ENCODE measurements around the gene DPH7.
"Not testable (repeated sequence)": the region's sequence is repeated elsewhere in the genome, so short reads cannot be mapped to it uniquely, and the experiment has no call there.

DPH7 gene

DNA sequence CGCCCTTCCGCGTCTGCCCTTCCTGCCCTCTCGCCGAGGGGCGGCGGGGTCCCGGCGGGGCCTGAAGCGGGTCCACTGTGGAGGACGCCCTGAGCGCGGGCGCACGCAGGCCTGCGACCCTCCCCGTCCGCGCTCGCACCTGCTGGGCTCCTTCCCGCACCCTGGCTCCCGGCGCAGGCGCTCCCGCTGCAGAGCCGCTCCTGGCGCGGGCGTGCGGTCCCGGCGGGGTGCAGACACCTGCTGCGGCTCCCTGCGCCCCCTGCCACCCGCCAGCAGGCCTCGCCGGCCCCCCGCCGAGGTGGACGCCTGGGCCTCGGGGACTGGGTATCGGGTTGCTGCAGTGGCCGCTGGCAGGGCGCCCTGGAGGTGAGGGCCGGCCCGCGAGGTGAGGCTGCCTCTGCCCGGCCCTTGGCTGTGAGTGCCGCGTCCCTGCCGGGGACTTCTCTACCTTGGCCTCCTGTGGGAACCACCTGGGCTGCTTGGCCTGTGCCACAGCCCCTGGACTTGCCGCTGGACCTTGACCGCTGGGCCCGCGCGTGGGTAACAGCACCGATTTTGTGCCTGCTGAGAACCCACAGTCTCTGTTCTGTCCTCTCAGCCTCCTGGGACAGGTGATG, 27.4 kb upstream of the DPH7 start:
- DNase-seq = no peak

DNA sequence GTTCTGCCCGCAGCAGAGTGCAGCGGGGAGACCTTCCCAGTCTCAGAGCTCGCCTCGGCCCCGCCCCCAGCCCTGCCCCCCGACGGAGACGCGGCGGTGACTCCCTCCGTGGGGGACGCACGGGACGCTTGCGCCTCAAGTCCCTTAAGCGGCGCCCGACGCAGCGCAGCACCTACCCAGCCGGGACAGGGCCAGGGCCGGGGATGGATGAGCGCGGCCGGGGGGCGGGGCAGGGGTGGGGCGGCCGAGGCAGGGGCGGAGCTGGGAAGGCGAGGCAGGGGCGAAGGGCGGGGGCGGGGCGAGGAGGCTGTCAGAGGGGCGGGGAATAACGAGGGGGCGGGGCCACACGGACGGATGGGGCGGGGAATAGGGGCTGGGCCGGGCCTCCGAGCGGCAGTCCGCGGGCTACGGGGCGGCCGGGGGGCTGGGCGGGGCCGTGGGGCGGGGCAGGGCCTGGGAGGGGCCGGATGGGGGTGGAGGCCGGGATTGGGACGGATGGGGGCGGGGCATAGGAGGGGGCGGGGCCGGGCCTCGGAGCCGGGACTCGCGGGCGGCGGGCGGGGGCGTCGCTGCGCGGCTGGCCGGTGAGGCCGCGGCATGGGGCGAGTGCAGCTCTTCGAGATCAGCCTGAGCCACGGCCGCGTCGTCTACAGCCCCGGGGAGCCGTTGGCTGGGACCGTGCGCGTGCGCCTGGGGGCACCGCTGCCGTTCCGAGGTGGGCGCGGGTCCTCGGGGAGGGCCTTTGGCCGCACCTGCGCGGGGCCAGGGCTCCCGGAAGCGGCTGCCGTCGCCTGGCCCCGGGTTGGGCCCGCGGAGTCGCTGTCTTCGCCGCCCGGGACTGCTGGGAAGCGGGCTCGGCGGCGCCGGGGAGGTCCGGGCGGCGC, 26.6 kb upstream of the DPH7 start, which contains the start of gene ARRDC1:
Gene ARRDC1, plus strand, starts transcription at position 566 of the 884 bp plus-strand sequence. Its CDS starts 32 bp downstream, at position 598.
- DNase-seq = peak; percentile 77

- DNase-seq = no peak
These were observed 25.8 kb upstream of the DPH7 start for GRCh38 chr9:137604345-137605086.

DNA sequence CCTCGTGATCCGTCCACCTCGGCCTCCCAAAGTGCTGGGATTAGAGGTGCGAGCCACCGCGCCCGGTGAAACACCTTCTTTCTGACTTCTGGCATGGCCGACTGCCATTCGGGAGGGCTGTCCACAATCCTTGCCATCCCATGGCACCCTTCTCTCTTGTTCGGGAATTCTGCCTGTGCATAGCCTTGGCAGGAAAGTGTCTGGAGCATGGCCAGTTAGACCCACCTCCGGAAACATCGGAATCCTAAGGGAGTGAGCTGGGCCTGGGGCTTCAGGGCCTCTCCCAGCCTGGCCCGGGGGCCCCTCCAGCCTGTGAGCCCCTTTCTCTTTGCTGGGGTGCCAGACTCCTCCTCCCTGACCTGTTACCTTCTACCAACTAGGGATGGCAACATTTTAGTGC, 25.2 kb upstream of the DPH7 start:
- no peak for DNase-seq

DNA sequence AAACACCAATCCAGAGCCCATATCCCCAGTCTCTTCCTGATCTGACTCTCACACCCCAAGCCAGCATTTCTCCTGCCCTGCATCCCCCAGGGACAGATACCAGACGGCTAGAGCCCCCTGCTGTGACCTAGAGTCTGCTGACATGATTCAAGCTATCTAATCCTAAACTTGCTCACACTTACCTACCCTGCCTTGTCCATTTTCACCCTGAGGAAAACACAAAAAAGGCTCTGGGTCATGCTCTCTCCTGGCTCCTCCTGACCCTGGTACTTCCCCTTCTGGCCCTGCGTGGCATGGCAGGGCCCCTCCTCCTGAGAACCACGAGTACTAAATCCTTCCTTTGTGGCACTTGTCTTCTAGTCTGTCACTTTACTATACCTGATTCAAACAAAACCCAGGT, 23.9 kb upstream of the DPH7 start:
- no peak for DNase-seq

- DNase-seq = no peak
These were observed 20.2 kb upstream of the DPH7 start for GRCh38 chr9:137598943-137599342.

DNA sequence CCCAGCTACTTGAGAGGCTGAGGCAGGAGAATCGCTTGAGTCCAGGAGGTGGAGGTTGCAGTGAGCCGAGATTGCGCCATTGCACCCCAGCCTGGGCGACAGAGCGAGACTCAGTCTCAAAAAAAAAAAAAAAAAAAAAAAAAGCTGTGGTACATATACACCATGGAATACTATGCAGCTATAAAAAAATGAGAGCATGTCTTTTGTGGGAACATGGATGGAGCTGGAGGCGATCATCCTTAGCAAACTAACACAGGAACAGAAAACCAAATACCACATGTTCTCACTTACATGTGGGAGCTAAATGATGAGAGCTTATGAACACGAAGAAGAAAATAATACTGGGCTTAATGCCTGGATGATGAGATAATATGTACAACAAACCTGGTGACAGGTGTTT, 17.9 kb upstream of the DPH7 start:
- not testable (repeated sequence) for DNase-seq

DNA sequence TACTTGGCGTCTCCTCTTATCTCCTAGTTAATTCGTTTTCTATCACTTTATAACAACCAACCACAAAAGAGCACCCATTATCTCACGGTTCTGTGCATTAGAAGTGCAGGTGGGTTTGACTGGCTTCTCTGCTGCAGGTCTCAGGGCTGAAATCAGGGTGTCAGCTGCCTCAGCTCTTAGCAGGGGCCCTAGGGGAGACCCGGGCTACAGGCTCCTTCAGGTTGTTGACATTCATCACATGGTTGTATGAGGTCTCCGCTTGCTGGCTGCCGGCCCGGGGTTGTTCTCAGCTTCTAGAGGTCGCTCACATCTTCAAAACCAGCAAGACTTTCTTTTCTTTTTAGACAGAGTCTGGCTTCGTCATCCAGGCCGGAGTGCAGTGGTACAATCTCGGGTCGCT, 14.5 kb upstream of the DPH7 start:
- DNase-seq = peak; percentile 93

- no peak for DNase-seq
These were observed 14.0 kb upstream of the DPH7 start for GRCh38 chr9:137592767-137593166.

DNA sequence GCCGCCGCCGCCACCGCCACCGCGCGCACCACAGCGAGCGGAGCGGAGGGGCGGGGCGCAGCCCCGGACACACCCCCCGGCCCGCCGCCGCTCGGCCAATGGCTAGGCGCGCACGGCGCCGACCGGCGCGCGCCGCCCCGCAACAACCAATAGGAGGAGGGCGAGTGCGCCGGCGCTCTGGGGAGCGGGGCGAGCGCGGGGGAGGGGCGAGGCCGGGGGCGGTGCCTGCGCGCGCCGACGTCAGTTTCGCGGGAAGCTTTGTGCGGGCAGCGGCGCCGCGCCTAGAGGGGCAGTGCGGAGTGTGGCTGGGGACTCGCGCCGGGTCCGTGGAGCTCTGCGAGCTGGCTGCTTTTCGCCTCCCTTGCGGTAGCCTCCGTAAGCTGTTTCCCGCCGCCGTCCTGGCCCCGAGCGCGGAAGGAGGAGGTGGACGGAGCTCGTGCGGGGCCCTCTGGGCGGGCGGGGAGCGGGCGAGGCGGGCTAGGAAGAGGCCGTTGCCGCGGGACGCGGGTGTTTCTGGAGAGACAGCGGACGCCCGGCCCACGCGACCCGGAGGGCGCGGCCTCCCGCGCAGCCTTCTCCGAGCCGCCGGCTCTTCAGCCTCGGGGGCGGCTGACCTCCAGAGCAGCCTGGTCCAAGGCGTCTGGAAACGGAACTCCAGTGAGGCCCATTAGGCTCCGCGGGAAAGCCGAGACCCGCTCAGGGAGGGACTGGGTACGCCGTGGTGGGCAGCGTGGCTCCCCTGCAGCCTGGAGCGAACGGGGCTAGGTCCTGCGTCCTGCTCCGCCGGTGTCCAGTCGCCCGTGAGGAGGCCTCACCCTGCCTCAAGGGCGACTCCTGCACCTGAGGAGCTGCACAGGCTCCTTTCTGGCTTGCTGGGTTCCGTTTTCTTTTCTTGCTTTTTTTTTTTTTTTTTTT, 12.0 kb upstream of the DPH7 start, which contains the start of gene ZMYND19:
Gene ZMYND19, minus strand, starts transcription at position 44 of the 915 bp plus-strand sequence. CDS start 249 bp downstream, outside the sequence.
- DNase-seq = peak; percentile 65

DNA sequence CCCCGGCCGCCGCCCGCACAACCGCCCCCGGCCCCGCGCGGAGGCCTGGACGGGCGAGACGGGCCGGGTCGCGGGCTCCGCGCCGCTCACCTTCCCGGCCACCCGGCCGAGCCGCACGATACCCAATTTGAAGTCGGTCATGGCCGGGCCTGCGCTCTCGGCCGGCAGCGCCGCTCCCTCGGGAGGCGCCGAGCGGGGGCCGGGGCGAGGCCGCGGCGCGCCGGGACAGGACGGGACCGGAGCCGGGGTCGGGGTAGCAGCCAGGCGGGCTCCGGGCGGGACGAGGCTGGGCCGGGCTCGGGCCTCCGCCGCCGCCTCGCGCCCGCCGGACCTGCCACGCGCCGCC, 11.4 kb upstream of the DPH7 start:
- DNase-seq = no peak

DNA sequence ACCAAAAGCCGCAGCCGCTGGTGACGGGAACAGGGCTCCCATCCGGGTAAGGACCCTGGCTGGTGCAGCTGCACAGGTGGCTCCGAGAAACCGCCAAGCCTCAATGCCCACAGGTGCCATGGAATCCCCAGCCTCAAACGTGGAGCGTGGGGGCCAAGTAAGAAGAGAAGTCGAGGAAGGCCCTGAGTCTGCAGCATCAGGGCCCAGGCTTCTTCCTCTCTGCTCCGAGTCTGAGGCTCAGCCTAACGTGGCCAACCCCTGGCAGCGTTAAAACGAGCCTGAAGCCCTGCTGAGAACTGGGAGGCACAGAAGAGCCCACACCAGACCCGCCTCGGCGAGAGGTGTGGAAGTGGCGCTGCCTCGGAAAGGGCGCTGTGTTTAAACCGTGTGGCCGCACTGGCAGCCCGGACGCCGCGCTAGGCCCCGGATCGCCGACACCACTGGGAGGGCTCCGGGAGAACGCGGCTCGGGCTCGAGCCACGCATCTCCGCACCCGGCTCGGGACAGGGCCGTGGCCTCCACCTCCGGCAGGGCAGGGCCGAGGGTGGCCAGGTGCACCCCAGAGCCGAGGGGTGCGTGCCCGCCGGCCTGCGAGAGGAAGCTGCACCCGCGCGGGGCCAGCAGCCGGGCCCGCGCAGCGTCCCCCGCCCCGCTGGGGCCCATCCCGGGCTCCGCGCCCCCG, 10.9 kb upstream of the DPH7 start:
- DNase-seq = no peak

GRCh38 chr9:137588891-137589290, 10.2 kb upstream of the DPH7 start:
- DNase-seq = no peak

GRCh38 chr9:137588311-137588710, 9.6 kb upstream of the DPH7 start:
- DNase-seq = no peak

DNA sequence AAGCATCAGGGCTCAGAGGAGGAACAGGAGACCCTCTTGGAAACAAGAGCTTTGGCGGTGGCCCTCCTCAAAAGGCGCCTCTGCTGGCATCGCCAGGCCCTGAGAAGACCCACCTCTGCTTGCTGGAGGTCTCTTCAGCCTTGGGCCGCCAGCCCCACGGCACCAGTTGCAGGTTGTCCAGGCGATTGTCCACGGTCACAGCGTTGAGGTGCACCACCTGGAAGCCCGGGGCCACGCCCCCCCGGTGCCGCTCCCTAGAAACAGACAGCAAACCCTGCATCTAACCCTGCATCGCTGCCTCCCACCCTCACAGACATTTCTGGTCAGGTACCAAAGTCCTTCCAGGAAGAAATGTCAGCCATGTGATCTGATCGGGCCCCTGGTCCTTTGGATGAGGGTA, 8.1 kb upstream of the DPH7 start:
- DNase-seq = no peak

DNA sequence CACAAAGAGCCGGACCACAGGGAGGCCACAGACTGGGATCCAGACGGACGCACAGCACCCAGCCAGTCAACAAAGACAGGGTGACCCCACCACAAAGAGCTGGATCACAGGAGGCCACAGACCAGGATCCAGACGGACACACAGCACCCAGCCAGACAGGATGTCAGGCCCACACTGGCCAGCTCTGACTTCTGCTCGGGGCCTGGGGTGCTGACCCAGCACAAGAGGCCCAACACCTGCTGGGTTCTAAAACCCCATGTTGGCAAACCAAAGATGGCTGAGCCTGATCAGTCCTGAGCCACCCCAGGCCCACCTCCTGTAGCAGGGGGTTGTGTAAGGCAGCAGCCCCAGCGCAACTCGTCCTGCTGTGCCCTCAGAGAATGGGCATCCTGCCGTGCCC, 5.2 kb upstream of the DPH7 start:
- no peak for DNase-seq

DNA sequence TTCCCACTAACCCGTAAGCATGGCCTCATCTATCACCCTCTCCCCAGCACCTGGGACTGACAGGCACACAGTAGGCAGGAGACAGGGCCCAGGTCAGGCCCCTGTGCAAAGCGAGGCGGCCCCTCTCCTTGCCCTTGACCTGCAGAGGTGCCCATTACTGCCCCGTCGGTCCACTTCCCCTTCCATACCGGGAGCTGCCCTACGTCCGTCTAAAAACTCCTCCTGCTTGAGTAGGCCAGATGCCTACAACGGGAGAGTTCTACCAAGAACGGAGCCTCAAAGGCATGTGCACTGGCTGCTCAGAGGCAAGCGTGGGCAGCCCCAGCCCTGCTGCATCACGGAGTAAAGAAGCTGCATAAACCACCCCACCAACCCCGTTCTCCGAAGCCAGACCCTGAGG, 4.6 kb upstream of the DPH7 start:
- no peak for DNase-seq

GRCh38 chr9:137582286-137582860, 3.6 kb upstream of the DPH7 start:
- no peak for DNase-seq

GRCh38 chr9:137581361-137582285, 2.9 kb upstream of the DPH7 start:
- no peak for DNase-seq

DNA sequence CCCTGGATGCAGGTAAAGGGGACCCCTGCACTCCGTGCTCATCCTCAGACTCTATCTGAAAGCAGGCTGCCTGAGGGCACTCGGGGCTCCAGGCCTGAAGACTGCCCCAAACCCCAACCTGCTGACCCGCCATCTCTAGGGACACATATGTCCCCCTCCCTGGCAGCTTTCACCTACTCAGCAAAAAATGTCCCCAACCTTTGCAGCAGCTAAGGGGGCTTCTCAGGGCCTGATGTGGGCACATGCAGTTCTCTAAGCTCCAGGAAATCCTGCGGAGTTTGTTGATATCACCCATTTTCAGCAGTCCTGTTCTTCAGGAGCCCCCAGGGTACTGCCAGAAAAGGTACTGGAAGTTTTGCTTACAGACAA, 2.2 kb upstream of the DPH7 start:
- DNase-seq = no peak
